HepG2 (cell line): ENCODE data around the gene MOXD1. TPM values are rescaled to one million over a fixed set of nuclear protein-coding genes. Genes with fewer than 3 reads are reported as not detected.

Source experiments
- ATAC-seq: fragments of 200-7000 bp; cut with Tn5 transposase; 3 replicates; pipeline ENCODE4 v1.9.1; 2020; ENCODE audit warnings: mild to moderate bottlenecking, moderate library complexity
- BruUV-seq: library from RNA; stranded (reverse); fragments of 400-500 nt; replicated peaks from 2 replicates; lab custom pipeline; 2021; lab: Mats Ljungman, UMichigan
- CTCF ChIA-PET: fragments of 300-600 bp; formaldehyde crosslinking; extraction: SDS; loops from one replicate; lab custom pipeline; 2021; ENCODE audit warnings: low total read pairs, inconsistent platforms, low intra/inter-chr PET ratio; lab: Yijun Ruan, JAX
- POLR2A ChIA-PET: fragments of 350-600 bp; sonication (Branson Sonifier 250); formaldehyde crosslinking; loops from one replicate; lab custom pipeline; 2020; ENCODE audit warnings: antibody characterized with exemption, inconsistent platforms; lab: Yijun Ruan, JAX
- DNase-seq: peaks from one replicate; pipeline ENCODE4 v3.0.0-alpha.2; 2015; ENCODE audit warnings: low spot score
- FAIRE-seq: peaks from 3 replicates; lab custom pipeline; 2011; peaks lifted over from hg19 to GRCh38; lab: Jason Lieb, UNC
- H2AFZ ChIP-seq: one replicate; pipeline ENCODE4 v1.6.1; 2011; ENCODE audit warnings: low read length, inconsistent platforms
- H3K27ac ChIP-seq: fragments of 300-600 bp; 3 replicates; pipeline ENCODE4 v1.8.0; 2011; ENCODE audit warnings: mixed run types, mild to moderate bottlenecking, mixed read lengths, low read length, inconsistent platforms; ENCODE audit not compliant: insufficient read depth; ENCODE audit errors: extremely low read length
- H3K27me3 ChIP-seq, 2 experiments: fragments of 200-600 bp in 1 of 2; 2 replicates in 1 of 2; 3 replicates in 1 of 2; pipeline versions ENCODE4 v1.6.0 to v1.8.0; 2011; ENCODE audit warnings: low read length in 2 of 2, mild to moderate bottlenecking in 2 of 2, moderate library complexity in 2 of 2, inconsistent platforms in 1 of 2; ENCODE audit not compliant: insufficient read depth in 2 of 2, control insufficient read depth in 1 of 2
- H3K36me3 ChIP-seq, 2 experiments: fragments of 200-600 bp in 1 of 2; replicated peaks in 1 of 2; 2 replicates in 1 of 2; 3 replicates in 1 of 2; pipeline versions ENCODE4 v1.5.1 to v1.8.0; 2011; ENCODE audit warnings: low read length in 2 of 2, inconsistent platforms in 1 of 2; ENCODE audit not compliant: insufficient read depth in 2 of 2, control insufficient read depth in 1 of 2
- H3K4me1 ChIP-seq: 2 replicates; pipeline ENCODE4 v1.5.1; 2012; ENCODE audit warnings: low read length, inconsistent platforms; ENCODE audit not compliant: insufficient read depth
- H3K4me2 ChIP-seq: 2 replicates; pipeline ENCODE4 v1.6.0; 2011; ENCODE audit warnings: low read depth, low read length, inconsistent platforms
- H3K4me3 ChIP-seq, 3 experiments: fragments of 200-600 bp in 1 of 3; sonication (generic), shearing (Covaris generic) in 1 of 3; replicated peaks in 1 of 3; 2 replicates each; pipeline ENCODE4 v1.5.1; 2011 to 2016; ENCODE audit warnings: low read length in 3 of 3, inconsistent platforms in 2 of 3, low read depth in 2 of 3, mild to moderate bottlenecking in 2 of 3, control low read depth in 1 of 3, mixed read lengths in 1 of 3; ENCODE audit not compliant: insufficient read depth in 1 of 3
- H3K79me2 ChIP-seq: one replicate; pipeline ENCODE4 v1.6.1; 2011; ENCODE audit warnings: low read length, inconsistent platforms; ENCODE audit not compliant: insufficient read depth
- H3K9ac ChIP-seq: 2 replicates; pipeline ENCODE4 v1.6.0; 2011; ENCODE audit warnings: mild to moderate bottlenecking, low read depth, low read length, inconsistent platforms; ENCODE audit not compliant: insufficient read depth
- H3K9me3 ChIP-seq: 2 replicates; pipeline ENCODE4 v1.5.1; 2012; ENCODE audit warnings: mild to moderate bottlenecking, low read length
- H4K20me1 ChIP-seq: 2 replicates; pipeline ENCODE4 v1.6.0; 2011; ENCODE audit warnings: inconsistent platforms, mild to moderate bottlenecking, low read length, moderate library complexity; ENCODE audit not compliant: insufficient read depth
- ATF3 ChIP-seq: sonication (generic); formaldehyde crosslinking; IDR thresholded peaks from 2 replicates; pipeline ENCODE4 v1.4.0; 2020; ENCODE audit warnings: missing genetic modification reagents
- EP300 ChIP-seq, 3 experiments: sonication (generic) in 1 of 3; formaldehyde crosslinking in 1 of 3; IDR thresholded peaks; 2 replicates each; pipeline versions ENCODE4 v1.5.1 to v1.6.1; 2011 to 2020; ENCODE audit warnings: low read depth in 2 of 3, low read length in 2 of 3, borderline replicate concordance in 1 of 3, improper control_type of control experiment in 1 of 3, mild to moderate bottlenecking in 1 of 3, missing genetic modification reagents in 1 of 3, moderate library complexity in 1 of 3
- FOXO1 ChIP-seq: sonication (generic); formaldehyde crosslinking; IDR thresholded peaks from 2 replicates; pipeline ENCODE4 v1.4.0; 2020; ENCODE audit warnings: missing genetic modification reagents
- IRF2 ChIP-seq: IDR thresholded peaks from 2 replicates; pipeline ENCODE4 v1.6.1; 2018; ENCODE audit warnings: missing genetic modification reagents, missing compliant biosample characterization
- KLF15 ChIP-seq: sonication (generic); formaldehyde crosslinking; IDR thresholded peaks from 2 replicates; pipeline ENCODE4 v1.8.1; 2023; ENCODE audit warnings: borderline replicate concordance, mild to moderate bottlenecking, inconsistent platforms, missing genetic modification reagents, mixed read lengths
- ONECUT2 ChIP-seq: sonication (generic); formaldehyde crosslinking; IDR thresholded peaks from 2 replicates; pipeline ENCODE4 v1.4.0; 2020; ENCODE audit warnings: missing genetic modification reagents
- PCBP2 ChIP-seq: fragments of 200-400 bp; formaldehyde crosslinking; optimal IDR thresholded peaks from 2 replicates; pipeline ENCODE3; 2018; ENCODE audit warnings: low read length, low read depth; ENCODE audit not compliant: poor library complexity, severe bottlenecking
- SMAD3 ChIP-seq: sonication (generic); formaldehyde crosslinking; IDR thresholded peaks from 2 replicates; pipeline ENCODE4 v1.4.0; 2020; ENCODE audit warnings: missing genetic modification reagents
- SMARCE1 ChIP-seq: fragments of 450-650 bp; IDR thresholded peaks from 2 replicates; pipeline ENCODE4 v1.6.1; 2017; ENCODE audit warnings: borderline replicate concordance
- SOX6 ChIP-seq, 2 experiments: fragments of 450-650 bp in 1 of 2; sonication (generic) in 1 of 2; formaldehyde crosslinking in 1 of 2; IDR thresholded peaks; 2 replicates each; pipeline versions ENCODE4 v1.4.0 to v1.6.1; 2017 to 2020; ENCODE audit warnings: antibody characterized with exemption in 1 of 2, mild to moderate bottlenecking in 1 of 2, missing genetic modification reagents in 1 of 2
- SP5 ChIP-seq: IDR thresholded peaks from 2 replicates; pipeline ENCODE4 v1.6.1; 2016; ENCODE audit warnings: low read depth, borderline replicate concordance
- SRF ChIP-seq: IDR thresholded peaks from 2 replicates; pipeline ENCODE4 v1.6.1; 2011; ENCODE audit warnings: mild to moderate bottlenecking, low read depth, low read length, moderate library complexity
- ZNF331 ChIP-seq: sonication (generic); formaldehyde crosslinking; IDR thresholded peaks from 2 replicates; pipeline ENCODE4 v1.4.0; 2020; ENCODE audit warnings: missing genetic modification reagents
- ZSCAN29 ChIP-seq: sonication (generic); formaldehyde crosslinking; conservative IDR thresholded peaks from 2 replicates; pipeline ENCODE4 v1.4.0; 2020; ENCODE audit warnings: mild to moderate bottlenecking, missing genetic modification reagents
- WGBS: methylation state at CpG from one replicate; pipeline ENCODE4 v1.1.6; 2017; ENCODE audit warnings: low lambda C conversion rate; 5-methylcytosine and 5-hydroxymethylcytosine counted together
- in situ Hi-C: cut with HindIII; loops from 2 replicates; pipeline ENCODE4 v1.10.0; 2017; ENCODE audit warnings: low pct_unique_long_range_greater_than_20kb; ENCODE audit not compliant: extremely low pct_ligation_motif_present
- intact Hi-C: fragments of 100-400 bp; cut with micrococcal nuclease; formaldehyde crosslinking; loops from one replicate; pipeline ENCODE4 v1.10.0; 2022; ENCODE audit not compliant: unreplicated experiment
- polyA plus RNA-seq, 8 experiments: library from polyadenylated mRNA; depleted of rRNA in 3 of 8; stranded (reverse) in 7 of 8; unstranded in 1 of 8; fragments of >200 nt; fragmentation: Illumina TruSeq in 4 of 8; extraction: Trizol in 4 of 8; gene quantifications; 2 replicates each; pipeline versions ENCODE4 v1.2.1 to v1.2.3, GENCODE V29; 2011 to 2016; ENCODE audit warnings: low read depth in 4 of 8, missing spikeins in 1 of 8, mixed read lengths in 1 of 8; ENCODE audit not compliant: insufficient read depth in 1 of 8
- total RNA-seq, 5 experiments: library from RNA; depleted of rRNA; stranded (reverse); fragments of >200 nt; fragmentation: Illumina TruSeq; extraction: Trizol; gene quantifications; 2 replicates each; pipeline ENCODE4 v1.2.3, GENCODE V29; 2016; ENCODE audit warnings: low read depth in 1 of 5
- TF ChIP-seq, protein P1 (sequence below): sonication (generic); formaldehyde crosslinking; IDR thresholded peaks from 2 replicates; pipeline ENCODE4 v1.9.0; 2022; ENCODE audit warnings: low read depth, missing genetic modification reagents
- TF ChIP-seq, protein P2 (sequence below): sonication (generic); formaldehyde crosslinking; IDR thresholded peaks from 2 replicates; pipeline ENCODE4 v1.9.0; 2022; ENCODE audit warnings: missing genetic modification reagents, mild to moderate bottlenecking, borderline replicate concordance
- TF ChIP-seq, protein P3 (sequence below): IDR thresholded peaks from 2 replicates; pipeline ENCODE4 v1.6.1; 2012; ENCODE audit warnings: inconsistent platforms
- TF ChIP-seq, protein P4 (sequence below): IDR thresholded peaks from 2 replicates; pipeline ENCODE4 v1.6.1; 2016

Gene MOXD1
- total and polyA plus RNA-seq, 2 of the 13 experiments (the other 11 are each of a cell fraction or from before 2014, with no cell fraction given): 0.03 TPM; not detected in 1

DNA sequence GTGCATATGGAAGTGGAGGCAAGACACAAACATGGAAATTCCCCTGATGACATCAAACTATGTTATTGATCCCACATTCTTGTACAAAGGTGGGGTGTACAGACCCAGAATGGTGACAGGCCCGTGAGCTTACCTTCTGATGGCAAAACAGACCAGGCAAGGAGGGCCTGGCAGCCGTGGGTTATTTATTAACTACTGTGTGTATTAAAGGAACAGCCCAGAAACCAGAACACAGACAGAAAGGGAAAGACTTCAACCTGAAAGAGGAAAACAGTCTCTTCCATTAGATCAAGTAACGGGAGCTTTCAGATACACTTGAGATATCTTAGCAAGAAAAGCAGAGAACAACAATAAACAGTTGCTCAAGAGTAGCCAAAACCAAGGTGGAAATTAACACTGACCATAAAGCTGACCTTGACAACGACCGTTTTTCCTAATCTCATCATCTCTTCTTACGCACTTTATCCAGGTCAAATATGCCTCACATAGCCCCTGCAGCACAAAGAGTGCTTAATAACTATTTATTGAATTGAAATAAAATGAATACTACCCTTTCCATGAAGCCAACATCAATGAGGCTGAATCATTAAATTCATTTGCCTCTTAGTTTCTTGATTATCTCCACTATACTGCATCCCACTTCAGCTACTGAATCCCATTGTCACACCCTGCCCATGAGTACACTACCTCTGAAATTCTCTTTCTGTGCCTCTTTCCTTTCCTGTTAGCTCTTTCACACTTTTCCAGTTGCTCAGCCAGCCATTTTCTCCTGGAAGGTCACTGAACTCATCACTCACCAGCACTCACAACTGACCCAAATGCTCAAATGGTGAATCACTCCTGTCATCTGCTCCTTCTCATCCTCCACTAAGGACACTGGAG is 67.4 kb downstream of the MOXD1 start:
- Histone ChIP-seq H3K4me3 (peak overlapping the region; percentile 18 to 45 (median 29); a peak in 3 of 6 replicates), H3K9ac (peak overlapping the region; percentile 10; the same call in 1 of the 2 replicates), H3K36me3 (no peaks in the 10 kb centered on the region), H3K27ac (no peak overlapping the region), H2AFZ (peak overlapping the region; percentile 18), H3K79me2 (no peaks in the 10 kb centered on the region), H3K9me3 (no peaks in the 10 kb centered on the region), H3K27me3 (peaks cover 3 to 17% of the 10 kb centered on the region in 2 experiments; a peak in 2 of 5 replicates), H3K4me2 (peak overlapping the region; percentile 81), H4K20me1 (no peaks in the 10 kb centered on the region), H3K4me1 (peaks cover 27% of the 10 kb centered on the region)
- peak; percentile 73 for FAIRE-seq
- peak; percentile 88 for DNase-seq
- no TSS peak for BruUV-seq
- peak; percentile 98 for ATAC-seq
- POLR2A ChIA-PET: interaction anchor here (1.2 to 1.4 kb wide), 2 partner anchors 179 to 383 kb away, joined by 7 to 8 read pairs; partner anchors contain the start of genes CCN2 and STX7
- CTCF ChIA-PET: no interaction called here
- WGBS: 0% methylated on average over 6 of the region's 6 CpGs
- intact Hi-C loops (no loop called here), in situ Hi-C loops (no loop called here)
- TF ChIP-seq, protein P1, sequence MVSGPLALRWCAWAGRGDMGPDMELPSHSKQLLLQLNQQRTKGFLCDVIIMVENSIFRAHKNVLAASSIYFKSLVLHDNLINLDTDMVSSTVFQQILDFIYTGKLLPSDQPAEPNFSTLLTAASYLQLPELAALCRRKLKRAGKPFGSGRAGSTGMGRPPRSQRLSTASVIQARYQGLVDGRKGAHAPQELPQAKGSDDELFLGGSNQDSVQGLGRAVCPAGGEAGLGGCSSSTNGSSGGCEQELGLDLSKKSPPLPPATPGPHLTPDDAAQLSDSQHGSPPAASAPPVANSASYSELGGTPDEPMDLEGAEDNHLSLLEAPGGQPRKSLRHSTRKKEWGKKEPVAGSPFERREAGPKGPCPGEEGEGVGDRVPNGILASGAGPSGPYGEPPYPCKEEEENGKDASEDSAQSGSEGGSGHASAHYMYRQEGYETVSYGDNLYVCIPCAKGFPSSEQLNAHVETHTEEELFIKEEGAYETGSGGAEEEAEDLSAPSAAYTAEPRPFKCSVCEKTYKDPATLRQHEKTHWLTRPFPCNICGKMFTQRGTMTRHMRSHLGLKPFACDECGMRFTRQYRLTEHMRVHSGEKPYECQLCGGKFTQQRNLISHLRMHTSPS (CRISPR knock-in tag): no peak
- TF ChIP-seq PCBP2: no peak
- TF ChIP-seq SMAD3 (CRISPR knock-in tag): peak; percentile 34; the same call in 1 of the 2 replicates
- TF ChIP-seq SP5 (CRISPR knock-in tag): 0 out of 2 replicates have a peak, but pooled peaks have one; percentile 4
- TF ChIP-seq KLF15 (CRISPR knock-in tag): no peak
- TF ChIP-seq, protein P2, sequence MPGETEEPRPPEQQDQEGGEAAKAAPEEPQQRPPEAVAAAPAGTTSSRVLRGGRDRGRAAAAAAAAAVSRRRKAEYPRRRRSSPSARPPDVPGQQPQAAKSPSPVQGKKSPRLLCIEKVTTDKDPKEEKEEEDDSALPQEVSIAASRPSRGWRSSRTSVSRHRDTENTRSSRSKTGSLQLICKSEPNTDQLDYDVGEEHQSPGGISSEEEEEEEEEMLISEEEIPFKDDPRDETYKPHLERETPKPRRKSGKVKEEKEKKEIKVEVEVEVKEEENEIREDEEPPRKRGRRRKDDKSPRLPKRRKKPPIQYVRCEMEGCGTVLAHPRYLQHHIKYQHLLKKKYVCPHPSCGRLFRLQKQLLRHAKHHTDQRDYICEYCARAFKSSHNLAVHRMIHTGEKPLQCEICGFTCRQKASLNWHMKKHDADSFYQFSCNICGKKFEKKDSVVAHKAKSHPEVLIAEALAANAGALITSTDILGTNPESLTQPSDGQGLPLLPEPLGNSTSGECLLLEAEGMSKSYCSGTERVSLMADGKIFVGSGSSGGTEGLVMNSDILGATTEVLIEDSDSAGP (CRISPR knock-in tag): peak; percentile 76
- TF ChIP-seq SRF: no peak
- TF ChIP-seq, protein P3, sequence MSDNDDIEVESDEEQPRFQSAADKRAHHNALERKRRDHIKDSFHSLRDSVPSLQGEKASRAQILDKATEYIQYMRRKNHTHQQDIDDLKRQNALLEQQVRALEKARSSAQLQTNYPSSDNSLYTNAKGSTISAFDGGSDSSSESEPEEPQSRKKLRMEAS: peak; percentile 69; the same call in 1 of the 2 replicates
- TF ChIP-seq FOXO1 (CRISPR knock-in tag): peak; percentile 11; the same call in 1 of the 2 replicates
- peak; percentile 84 for TF ChIP-seq ONECUT2 (CRISPR knock-in tag)
- TF ChIP-seq ZSCAN29 (CRISPR knock-in tag): no peak
- TF ChIP-seq, protein P4, sequence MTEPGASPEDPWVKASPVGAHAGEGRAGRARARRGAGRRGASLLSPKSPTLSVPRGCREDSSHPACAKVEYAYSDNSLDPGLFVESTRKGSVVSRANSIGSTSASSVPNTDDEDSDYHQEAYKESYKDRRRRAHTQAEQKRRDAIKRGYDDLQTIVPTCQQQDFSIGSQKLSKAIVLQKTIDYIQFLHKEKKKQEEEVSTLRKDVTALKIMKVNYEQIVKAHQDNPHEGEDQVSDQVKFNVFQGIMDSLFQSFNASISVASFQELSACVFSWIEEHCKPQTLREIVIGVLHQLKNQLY: peak; percentile 33; the same call in 1 of the 2 replicates
- TF ChIP-seq ZNF331 (CRISPR knock-in tag): peak; percentile 54
- no peak for TF ChIP-seq SMARCE1
- TF ChIP-seq ATF3 (CRISPR knock-in tag): peak; percentile 66; the same call in 1 of the 2 replicates
- TF ChIP-seq SOX6 (IDR thresholded peaks at IDR 0.05): no peak
- TF ChIP-seq SOX6 (CRISPR knock-in tag; IDR thresholded peaks at IDR 0.05): peak; percentile 35; the same call in 1 of the 2 replicates
- peak in 1 of 2 experiments; percentile 66; a peak in 2 of 4 replicates for TF ChIP-seq EP300 (IDR thresholded peaks at IDR 0.05; ENCODE audit: low read depth in 2 of 2, low read length in 2 of 2)
- no peak for TF ChIP-seq EP300 (CRISPR knock-in tag; IDR thresholded peaks at IDR 0.05; ENCODE audit: borderline replicate concordance)
- TF ChIP-seq IRF2 (CRISPR knock-in tag): no peak
